Testis (tissue), 3 donors: ENCODE results near the gene PHACTR3. TPM values are rescaled to one million over a fixed set of nuclear protein-coding genes. Genes with fewer than 3 reads are reported as not detected.
"Not testable (repeated sequence)": the region's sequence is repeated elsewhere in the genome, so short reads cannot be mapped to it uniquely, and the experiment has no call there.

Experiments
- DNase-seq: peaks from one replicate; pipeline ENCODE4 v3.0.0-alpha.2; 2019
- H3K27ac ChIP-seq, 2 donors: fragments of 200-600 bp; sonication (generic); one replicate each; pipeline ENCODE4 v1.5.1; 2019
- H3K27me3 ChIP-seq: fragments of 200-600 bp; sonication (generic); one replicate; pipeline ENCODE4 v1.5.1; 2019
- H3K36me3 ChIP-seq: fragments of 200-600 bp; sonication (generic); one replicate; pipeline ENCODE4 v1.5.1; 2017; ENCODE audit warnings: low read depth; ENCODE audit errors: missing control alignments
- H3K4me1 ChIP-seq: fragments of 200-600 bp; sonication (generic); one replicate; pipeline ENCODE4 v1.5.1; 2019
- H3K4me3 ChIP-seq, 2 donors: fragments of 200-600 bp; sonication (generic); one replicate each; pipeline ENCODE4 v1.5.1; 2017 to 2019
- H3K9me3 ChIP-seq: fragments of 200-600 bp; sonication (generic); one replicate; pipeline ENCODE4 v1.5.1; 2017
- POLR2A ChIP-seq: fragments of 450-650 bp; IDR thresholded peaks from one replicate; pipeline ENCODE4 v1.6.1; 2017; ENCODE audit warnings: antibody characterized with exemption, mild to moderate bottlenecking, moderate library complexity
- WGBS, 2 donors: methylation state at CpG; one replicate each; pipeline ENCODE4 v1.1.5; 2018; 5-methylcytosine and 5-hydroxymethylcytosine counted together
- intact Hi-C: fragments of 100-400 bp; cut with DNase I; formaldehyde crosslinking; loops from one replicate; pipeline ENCODE4 v1.15.1; 2023; ENCODE audit warnings: low total_unique reads
- polyA plus RNA-seq: library from polyadenylated mRNA; stranded (reverse); fragments of 350-450 nt; fragmentation: Illumina TruSeq; extraction: RNeasy Lipid Tissue Mini Kit (QIAGEN cat#74804); gene quantifications from one replicate; pipeline ENCODE4 v1.2.3, GENCODE V29; 2014; ENCODE audit warnings: low read depth, low replicate concordance; ENCODE audit not compliant: insufficient read depth
- total RNA-seq, 2 donors: library from RNA; depleted of rRNA; stranded (reverse); fragments of >200 nt; gene quantifications; one replicate each; pipeline ENCODE4 v1.2.3, GENCODE V29; 2016
- TF ChIP-seq, protein P1 (sequence below), 3 experiments: fragments of 450-650 bp in 2 of 3; fragments of 200-600 bp in 1 of 3; sonication (generic) in 1 of 3; IDR thresholded peaks; one replicate each; pipeline ENCODE4 v1.5.1; 2016 to 2019; ENCODE audit warnings: antibody characterized with exemption in 3 of 3, mild to moderate bottlenecking in 2 of 3, moderate library complexity in 1 of 3

PHACTR3 gene
- total and polyA plus RNA-seq, 3 donors from 2014 or later, result 0.94 to 1.2 (median 1.1) TPM

DNA sequence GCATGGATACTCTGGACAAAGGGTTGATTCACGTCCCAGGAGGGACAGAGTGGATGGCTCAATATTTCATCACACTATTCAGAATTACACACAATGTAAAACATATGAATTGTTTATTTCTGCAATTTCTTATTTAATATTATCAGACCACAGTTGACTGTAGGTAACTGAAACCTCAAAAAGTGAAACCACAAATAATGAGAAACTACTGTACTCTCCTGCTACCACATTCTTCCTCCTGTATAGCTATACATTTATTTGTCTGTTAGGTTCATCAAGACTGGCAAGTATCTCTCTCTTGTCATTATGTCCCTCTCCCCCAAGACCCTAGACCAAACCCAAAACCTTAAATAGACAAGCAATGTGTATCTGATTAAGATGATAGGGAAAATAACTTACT lies 269.1 kb downstream of the PHACTR3 start:
- Histone ChIP-seq H3K27me3 (no peaks in the 10 kb centered on the region), H3K9me3 (no peaks in the 10 kb centered on the region), H3K36me3 (no peaks in the 10 kb centered on the region), H3K27ac (no peak overlapping the region), H3K4me1 (no peaks in the 10 kb centered on the region), H3K4me3 (no peak overlapping the region)
- TF ChIP-seq POLR2A, result no peak
- TF ChIP-seq, protein P1, sequence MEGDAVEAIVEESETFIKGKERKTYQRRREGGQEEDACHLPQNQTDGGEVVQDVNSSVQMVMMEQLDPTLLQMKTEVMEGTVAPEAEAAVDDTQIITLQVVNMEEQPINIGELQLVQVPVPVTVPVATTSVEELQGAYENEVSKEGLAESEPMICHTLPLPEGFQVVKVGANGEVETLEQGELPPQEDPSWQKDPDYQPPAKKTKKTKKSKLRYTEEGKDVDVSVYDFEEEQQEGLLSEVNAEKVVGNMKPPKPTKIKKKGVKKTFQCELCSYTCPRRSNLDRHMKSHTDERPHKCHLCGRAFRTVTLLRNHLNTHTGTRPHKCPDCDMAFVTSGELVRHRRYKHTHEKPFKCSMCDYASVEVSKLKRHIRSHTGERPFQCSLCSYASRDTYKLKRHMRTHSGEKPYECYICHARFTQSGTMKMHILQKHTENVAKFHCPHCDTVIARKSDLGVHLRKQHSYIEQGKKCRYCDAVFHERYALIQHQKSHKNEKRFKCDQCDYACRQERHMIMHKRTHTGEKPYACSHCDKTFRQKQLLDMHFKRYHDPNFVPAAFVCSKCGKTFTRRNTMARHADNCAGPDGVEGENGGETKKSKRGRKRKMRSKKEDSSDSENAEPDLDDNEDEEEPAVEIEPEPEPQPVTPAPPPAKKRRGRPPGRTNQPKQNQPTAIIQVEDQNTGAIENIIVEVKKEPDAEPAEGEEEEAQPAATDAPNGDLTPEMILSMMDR (IDR thresholded peaks at IDR 0.05), result no peak
- WGBS, 2 donors, result 82 to 89% methylated on average over 1 of the region's 1 CpG
- intact Hi-C loops, result no loop called here
- no peak for DNase-seq

DNA sequence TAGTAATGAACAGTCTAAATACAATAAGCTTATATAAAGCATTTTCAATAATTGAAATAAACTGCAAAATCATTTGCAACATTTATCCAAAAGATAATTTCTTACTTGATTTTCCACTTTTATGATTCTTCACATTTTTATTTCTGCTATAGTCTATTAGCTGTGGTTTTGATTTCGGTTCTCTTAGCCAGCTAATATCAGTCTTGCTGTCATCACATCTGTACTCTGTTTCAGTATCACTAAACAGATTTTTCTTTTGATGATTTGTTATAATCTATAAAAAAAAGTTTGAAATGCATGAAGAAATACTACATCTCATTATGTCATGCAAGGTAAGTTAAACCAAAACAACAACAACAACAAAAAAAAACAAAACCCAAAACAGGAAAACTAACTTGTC lies 275.9 kb downstream of the PHACTR3 start:
- intact Hi-C loops, result no loop called here
- WGBS, 2 donors, result 94 to 98% methylated on average over 1 of the region's 1 CpG
- no peaks in the 10 kb centered on the region for H3K36me3 ChIP-seq
- no peaks in the 10 kb centered on the region for H3K27me3 ChIP-seq
- TF ChIP-seq POLR2A, result no peak
- TF ChIP-seq, protein P1 (IDR thresholded peaks at IDR 0.05), result no peak
- H3K27ac ChIP-seq, result no peak overlapping the region
- H3K4me1 ChIP-seq, result no peaks in the 10 kb centered on the region
- no peak for DNase-seq
- no peak overlapping the region for H3K4me3 ChIP-seq
- no peaks in the 10 kb centered on the region for H3K9me3 ChIP-seq

DNA sequence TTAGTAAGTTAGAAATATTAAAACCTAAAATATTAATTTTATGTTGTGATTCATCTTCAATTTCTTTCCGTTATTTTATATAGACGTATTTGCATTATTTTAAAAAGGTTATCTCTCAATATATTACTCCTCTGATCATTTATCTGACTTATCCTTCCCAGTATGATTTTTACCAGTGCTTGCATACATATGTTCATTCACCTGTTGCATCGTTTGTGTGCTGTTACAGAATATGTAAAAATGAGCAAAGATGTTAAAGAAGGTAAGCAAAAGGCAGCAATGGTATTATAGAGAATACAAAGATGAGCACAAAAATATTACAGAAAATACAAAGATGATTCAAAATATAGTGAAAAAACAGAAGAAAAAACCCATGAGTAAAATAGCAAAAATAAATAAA lies 280.2 kb downstream of the PHACTR3 start:
- Histone ChIP-seq H3K27me3 (no peaks in the 10 kb centered on the region), H3K36me3 (no peaks in the 10 kb centered on the region), H3K4me1 (no peaks in the 10 kb centered on the region), H3K9me3 (no peaks in the 10 kb centered on the region), H3K27ac (peak overlapping the region in 1 of 2 donors; percentile 33), H3K4me3 (no peak overlapping the region)
- no peak for DNase-seq
- intact Hi-C loops, result no loop called here
- 88 to 89% methylated on average over 3 of the region's 3 CpGs for WGBS, 2 donors
- TF ChIP-seq POLR2A, result no peak
- TF ChIP-seq, protein P1 (IDR thresholded peaks at IDR 0.05), result no peak

DNA sequence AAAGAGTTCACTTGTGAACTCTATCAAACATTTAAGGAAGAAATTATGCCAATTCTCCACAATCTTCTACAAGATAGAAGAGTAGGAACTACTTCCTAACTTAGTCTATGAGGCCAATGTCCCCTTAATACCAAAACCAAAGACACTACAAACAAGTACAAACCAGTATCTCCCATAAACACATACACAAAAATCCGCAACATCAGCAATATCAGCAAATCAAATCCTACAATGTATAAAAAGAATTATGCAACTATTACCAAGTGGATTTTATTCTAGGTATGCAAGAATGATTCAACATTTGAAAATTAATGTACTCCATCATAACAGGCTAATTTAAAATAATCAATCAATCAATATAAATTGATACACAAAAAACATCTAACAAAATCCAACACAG lies 283.7 kb downstream of the PHACTR3 start:
- Histone ChIP-seq H3K27ac (no peak overlapping the region), H3K4me1 (no peaks in the 10 kb centered on the region), H3K4me3 (no peak overlapping the region), H3K36me3 (no peaks in the 10 kb centered on the region), H3K27me3 (no peaks in the 10 kb centered on the region), H3K9me3 (no peaks in the 10 kb centered on the region)
- intact Hi-C loops, result no loop called here
- TF ChIP-seq POLR2A, result no peak
- TF ChIP-seq, protein P1 (IDR thresholded peaks at IDR 0.05), result no peak
- no peak for DNase-seq
- WGBS, 2 donors, result 89 to 98% methylated on average over 1 of the region's 1 CpG

DNA sequence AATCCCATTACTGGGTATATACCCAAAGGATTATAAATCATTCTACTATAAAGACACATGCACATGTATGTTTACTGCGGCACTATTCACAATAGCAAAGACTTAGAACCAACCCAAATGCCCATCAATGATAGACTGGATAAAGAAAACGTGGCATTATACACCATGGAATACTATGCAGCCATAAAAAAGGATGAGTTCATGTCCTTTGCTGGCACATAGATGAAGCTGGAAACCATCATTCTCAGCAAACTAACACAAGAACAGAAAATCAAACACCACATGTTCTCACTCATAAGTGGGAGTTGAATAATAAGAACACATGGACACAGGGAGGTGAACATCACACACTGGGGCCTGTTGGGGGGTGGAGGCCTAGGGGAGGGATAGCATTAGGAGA lies 285.7 kb downstream of the PHACTR3 start:
- H3K27ac ChIP-seq, DNase-seq, H3K27me3 ChIP-seq, H3K4me3 ChIP-seq, H3K36me3 ChIP-seq, intact Hi-C loops, H3K9me3 ChIP-seq, H3K4me1 ChIP-seq: not testable (repeated sequence)
- WGBS, 2 donors, result 91 to 93% methylated on average over 2 of the region's 2 CpGs
